ENCODE measurements around the gene AMOTL2.

DNA sequence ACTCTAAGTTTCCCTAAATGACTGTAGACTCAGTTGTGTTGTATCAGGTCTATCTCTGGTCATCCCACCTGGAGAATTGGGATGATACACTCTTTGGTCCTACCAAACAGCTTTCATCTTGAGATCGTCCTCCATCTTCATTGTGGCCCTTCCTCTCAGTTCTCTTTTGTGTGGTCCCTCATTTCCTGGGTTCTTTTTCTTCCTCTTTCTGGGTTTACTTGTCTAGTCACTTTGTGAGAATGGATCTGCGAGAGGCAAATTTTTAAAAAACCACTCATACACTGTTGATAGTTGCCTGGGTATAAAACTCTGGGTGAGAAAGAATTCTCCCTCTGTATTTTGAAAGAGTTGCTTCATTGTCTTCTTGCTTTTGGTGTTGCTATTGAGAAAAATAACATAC lies 6.0 kb upstream of the AMOTL2 start:
- TF ChIP-seq, protein P1, sequence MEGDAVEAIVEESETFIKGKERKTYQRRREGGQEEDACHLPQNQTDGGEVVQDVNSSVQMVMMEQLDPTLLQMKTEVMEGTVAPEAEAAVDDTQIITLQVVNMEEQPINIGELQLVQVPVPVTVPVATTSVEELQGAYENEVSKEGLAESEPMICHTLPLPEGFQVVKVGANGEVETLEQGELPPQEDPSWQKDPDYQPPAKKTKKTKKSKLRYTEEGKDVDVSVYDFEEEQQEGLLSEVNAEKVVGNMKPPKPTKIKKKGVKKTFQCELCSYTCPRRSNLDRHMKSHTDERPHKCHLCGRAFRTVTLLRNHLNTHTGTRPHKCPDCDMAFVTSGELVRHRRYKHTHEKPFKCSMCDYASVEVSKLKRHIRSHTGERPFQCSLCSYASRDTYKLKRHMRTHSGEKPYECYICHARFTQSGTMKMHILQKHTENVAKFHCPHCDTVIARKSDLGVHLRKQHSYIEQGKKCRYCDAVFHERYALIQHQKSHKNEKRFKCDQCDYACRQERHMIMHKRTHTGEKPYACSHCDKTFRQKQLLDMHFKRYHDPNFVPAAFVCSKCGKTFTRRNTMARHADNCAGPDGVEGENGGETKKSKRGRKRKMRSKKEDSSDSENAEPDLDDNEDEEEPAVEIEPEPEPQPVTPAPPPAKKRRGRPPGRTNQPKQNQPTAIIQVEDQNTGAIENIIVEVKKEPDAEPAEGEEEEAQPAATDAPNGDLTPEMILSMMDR (conservative IDR thresholded peaks at IDR 0.05 in 1 of 2, IDR thresholded peaks at IDR 0.05 in 1 of 2; ENCODE audit: extremely low read depth in 1 of 2, insufficient read depth in 1 of 2, low read depth in 1 of 2, low read length in 2 of 2) = no peak
- no peak for TF ChIP-seq EZH2 (IDR thresholded peaks at IDR 0.05; ENCODE audit: borderline replicate concordance, low read length)
